A549 (cell line): Measurements from ENCODE around the gene NXPE4.

Experiments
- BCL3 ChIP-seq: fragments of >200 bp; sonication (Bioruptor Twin); formaldehyde crosslinking; IDR thresholded peaks from 3 replicates; pipeline ENCODE4 v1.6.1; 2016
- BHLHE40 ChIP-seq: IDR thresholded peaks from 2 replicates; pipeline ENCODE4 v1.6.1; 2012; ENCODE audit warnings: low read depth, low read length, inconsistent platforms
- CTCF ChIP-seq: fragments of >200 bp; sonication (Bioruptor Twin); formaldehyde crosslinking; IDR thresholded peaks from 3 replicates; pipeline ENCODE4 v1.5.1; 2016
- NPAS2 ChIP-seq: fragments of 250-450 bp; sonication (Bioruptor Pico); IDR thresholded peaks from 2 replicates; pipeline ENCODE4 v1.8.0; 2022; ENCODE audit warnings: mild to moderate bottlenecking, moderate library complexity, borderline replicate concordance
- POLR2AphosphoS2 ChIP-seq: conservative IDR thresholded peaks from 2 replicates; pipeline ENCODE4 v1.6.1; 2012; ENCODE audit warnings: low read length, improper control_type of control experiment, inconsistent platforms
- RAD21 ChIP-seq, 2 experiments: fragments of >200 bp in 1 of 2; sonication (Bioruptor Twin) in 1 of 2; formaldehyde crosslinking in 1 of 2; IDR thresholded peaks in 1 of 2; conservative IDR thresholded peaks in 1 of 2; 2 replicates in 1 of 2; 3 replicates in 1 of 2; pipeline ENCODE4 v1.6.1; 2012 to 2018; ENCODE audit warnings: inconsistent platforms in 1 of 2

- TF ChIP-seq BHLHE40, result no peak
- no peak for TF ChIP-seq CTCF
- no peak for TF ChIP-seq BCL3
- TF ChIP-seq POLR2AphosphoS2, result no peak
- TF ChIP-seq RAD21 (conservative IDR thresholded peaks at IDR 0.05 in 1 of 2, IDR thresholded peaks at IDR 0.05 in 1 of 2), result no peak
- no peak for TF ChIP-seq NPAS2 (CRISPR knock-in tag)
These were observed 9.8 kb upstream of the NXPE4 start for GRCh38 chr11:114605370-114605769.
